ENCODE data around the gene S1PR5.

Gene S1PR5

DNA sequence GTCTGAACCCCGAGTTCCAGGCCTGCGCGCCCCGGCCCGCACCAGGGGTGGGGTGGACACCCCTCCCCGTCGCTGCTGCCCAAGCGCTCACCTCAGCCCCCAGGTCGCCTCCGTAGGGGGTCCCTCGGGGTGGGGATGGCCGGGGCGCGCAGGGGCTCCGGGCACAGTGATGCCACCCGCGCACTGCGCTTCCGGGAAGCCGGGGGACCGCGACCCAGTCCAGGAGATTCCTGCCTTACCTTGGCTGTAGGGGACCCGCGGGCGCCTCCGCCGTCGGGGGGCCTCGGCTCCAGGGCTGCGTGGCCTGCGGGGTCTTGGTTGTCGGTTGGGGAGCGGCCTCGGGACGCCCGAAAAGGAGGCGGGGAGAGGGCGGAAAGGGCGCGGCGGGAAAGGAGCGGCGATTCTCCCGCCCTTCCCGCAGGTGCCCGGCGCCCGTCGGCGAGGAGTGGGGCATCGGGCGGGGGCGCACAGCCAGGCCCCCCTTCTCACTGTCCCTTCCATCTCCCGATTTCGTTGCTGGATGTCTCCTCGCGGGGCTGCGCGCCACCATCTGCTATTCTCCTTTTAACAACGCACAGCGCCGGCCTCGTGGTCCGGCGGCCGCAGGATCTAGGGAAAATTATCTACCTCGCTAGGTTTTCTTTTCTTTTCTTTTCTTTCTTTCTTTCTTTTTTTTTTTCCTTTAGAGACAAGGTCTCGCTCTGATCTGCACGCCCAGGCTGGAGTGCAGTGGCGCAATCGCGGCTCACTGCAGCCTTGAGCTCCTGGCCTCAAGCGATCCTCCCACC lies 14.1 kb downstream of the S1PR5 start, which contains the start of gene KEAP1:
TSS of gene KEAP1 (minus strand) at position 355 of the 788 bp plus-strand sequence. CDS start 3,323 bp downstream, outside the sequence.
- peaks cover 13% of the 10 kb centered on the region for H3K36me3 ChIP-seq (ENCODE audit: control insufficient read depth, insufficient read depth, low read length)
- no peaks in the 10 kb centered on the region for H3K9me3 ChIP-seq (ENCODE audit: control insufficient read depth, low read length)
- no peaks in the 10 kb centered on the region for H3K27me3 ChIP-seq (replicated peaks; ENCODE audit: control insufficient read depth, insufficient read depth, low read length, poor library complexity, severe bottlenecking)
- no peak for DNase-seq
- H3K4me3 ChIP-seq (ENCODE audit: insufficient read depth, low read depth, low read length, poor library complexity, severe bottlenecking) = peak within 1 kb of the TSS; percentile 78
- H3K4me1 ChIP-seq (ENCODE audit: control insufficient read depth, insufficient read depth, low read length, poor library complexity, severe bottlenecking) = peaks cover 15% of the 10 kb centered on the region
- peak within 1 kb of the TSS; percentile 81 for H3K27ac ChIP-seq (ENCODE audit: insufficient read depth, low read length, poor library complexity, severe bottlenecking)

GRCh38 chr19:10502524-10503001 lies 14.7 kb downstream of the S1PR5 start:
- Histone ChIP-seq H3K27ac (ENCODE audit: insufficient read depth, low read length, poor library complexity, severe bottlenecking) (peak overlapping the region; percentile 81), H3K36me3 (ENCODE audit: control insufficient read depth, insufficient read depth, low read length) (peaks cover 15% of the 10 kb centered on the region), H3K4me1 (ENCODE audit: control insufficient read depth, insufficient read depth, low read length, poor library complexity, severe bottlenecking) (peaks cover 15% of the 10 kb centered on the region), H3K27me3 (replicated peaks; ENCODE audit: control insufficient read depth, insufficient read depth, low read length, poor library complexity, severe bottlenecking) (no peaks in the 10 kb centered on the region), H3K9me3 (ENCODE audit: control insufficient read depth, low read length) (no peaks in the 10 kb centered on the region), H3K4me3 (ENCODE audit: insufficient read depth, low read depth, low read length, poor library complexity, severe bottlenecking) (peak overlapping the region; percentile 78)
- peak; percentile 77 to 81 (median 77) for DNase-seq

DNA sequence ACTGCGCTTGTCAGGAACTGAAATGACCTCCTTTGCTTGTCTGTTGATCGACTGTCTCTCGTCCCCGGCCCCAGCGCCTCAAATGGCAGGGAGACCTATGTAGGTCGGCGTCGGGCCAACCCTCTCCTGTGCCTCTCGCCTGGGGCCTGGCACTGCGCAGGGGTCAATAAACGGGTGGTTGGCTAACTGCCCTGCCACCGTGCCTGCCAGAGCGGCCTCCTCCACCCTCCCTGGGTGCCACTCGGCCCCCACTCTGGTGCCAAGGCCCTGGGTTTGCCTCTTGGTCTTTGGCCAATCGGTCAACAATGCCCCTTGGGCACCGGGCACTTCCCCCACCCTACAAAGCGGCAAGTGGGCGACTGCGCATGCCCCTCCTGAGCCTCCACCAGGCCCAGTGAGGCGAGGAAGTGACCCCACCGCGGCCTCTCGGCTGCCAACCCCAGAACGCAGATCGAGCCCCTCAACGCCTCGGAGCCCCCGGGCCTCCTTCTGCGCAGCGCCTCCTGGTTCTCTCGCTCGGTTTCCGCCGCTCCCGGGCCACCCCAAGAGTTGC lies 15.2 kb downstream of the S1PR5 start:
- no peaks in the 10 kb centered on the region for H3K27me3 ChIP-seq (replicated peaks; ENCODE audit: control insufficient read depth, insufficient read depth, low read length, poor library complexity, severe bottlenecking)
- H3K9me3 ChIP-seq (ENCODE audit: control insufficient read depth, low read length) = no peaks in the 10 kb centered on the region
- H3K36me3 ChIP-seq (ENCODE audit: control insufficient read depth, insufficient read depth, low read length) = peaks cover 19% of the 10 kb centered on the region
- H3K27ac ChIP-seq (ENCODE audit: insufficient read depth, low read length, poor library complexity, severe bottlenecking) = peak overlapping the region; percentile 81
- H3K4me1 ChIP-seq (ENCODE audit: control insufficient read depth, insufficient read depth, low read length, poor library complexity, severe bottlenecking) = peaks cover 15% of the 10 kb centered on the region
- DNase-seq = no peak
- H3K4me3 ChIP-seq (ENCODE audit: insufficient read depth, low read depth, low read length, poor library complexity, severe bottlenecking) = peak overlapping the region; percentile 78

DNA sequence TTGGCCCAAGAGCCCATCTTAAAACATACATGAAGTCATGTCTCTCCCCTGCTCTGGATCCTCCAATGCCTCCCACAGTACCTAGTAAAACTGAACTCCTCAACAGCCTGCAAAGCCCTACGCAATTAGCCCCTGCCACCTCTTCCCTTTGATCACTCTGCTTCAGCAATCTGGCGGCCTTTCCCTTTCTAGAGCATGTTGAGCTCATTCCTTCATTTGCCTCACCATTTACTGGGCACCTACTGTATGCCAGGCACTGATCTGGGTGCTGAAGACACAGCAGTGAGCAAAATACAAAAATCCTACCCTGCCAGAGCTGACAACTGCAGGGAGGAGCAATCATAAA lies 17.0 kb downstream of the S1PR5 start:
- H3K4me1 ChIP-seq (ENCODE audit: control insufficient read depth, insufficient read depth, low read length, poor library complexity, severe bottlenecking) = peaks cover 15% of the 10 kb centered on the region
- H3K4me3 ChIP-seq (ENCODE audit: insufficient read depth, low read depth, low read length, poor library complexity, severe bottlenecking) = no peak overlapping the region
- no peak overlapping the region for H3K27ac ChIP-seq (ENCODE audit: insufficient read depth, low read length, poor library complexity, severe bottlenecking)
- H3K36me3 ChIP-seq (ENCODE audit: control insufficient read depth, insufficient read depth, low read length) = peaks cover 23% of the 10 kb centered on the region
- H3K27me3 ChIP-seq (replicated peaks; ENCODE audit: control insufficient read depth, insufficient read depth, low read length, poor library complexity, severe bottlenecking) = no peaks in the 10 kb centered on the region
- H3K9me3 ChIP-seq (ENCODE audit: control insufficient read depth, low read length) = no peaks in the 10 kb centered on the region
- DNase-seq = no peak

DNA sequence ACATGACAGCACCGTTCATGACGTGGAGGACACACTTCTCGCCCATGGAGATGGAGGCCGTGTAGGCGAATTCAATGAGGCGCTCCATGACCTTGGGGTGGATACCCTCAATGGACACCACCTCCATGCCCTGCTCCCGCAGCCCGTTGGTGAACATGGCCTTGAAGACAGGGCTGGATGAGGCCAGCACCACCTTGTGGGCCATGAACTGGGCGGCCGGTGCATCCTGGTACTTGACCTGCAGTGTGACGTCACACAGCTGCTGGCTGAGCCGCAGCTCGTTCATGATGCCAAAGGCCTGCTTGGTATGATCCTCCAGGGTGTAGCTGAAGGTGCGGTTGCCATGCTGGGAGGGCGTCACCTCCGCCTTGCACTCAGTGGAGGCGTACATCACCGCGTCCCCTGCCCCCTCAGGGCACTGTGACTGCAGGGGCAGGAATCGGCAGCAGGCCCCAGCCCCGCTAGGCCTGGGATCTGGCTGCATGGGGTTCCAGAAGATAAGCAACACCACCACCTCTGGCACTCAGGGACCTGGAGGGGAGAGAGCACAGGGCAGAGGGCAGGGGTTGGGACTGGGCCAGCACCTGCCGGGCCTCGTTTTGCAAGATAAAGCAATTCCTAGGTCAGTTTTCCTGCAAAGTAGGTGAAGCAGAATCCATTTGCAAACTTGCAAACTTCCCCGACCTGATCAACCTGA lies 17.5 kb downstream of the S1PR5 start:
- Histone ChIP-seq H3K4me3 (ENCODE audit: insufficient read depth, low read depth, low read length, poor library complexity, severe bottlenecking) (no peak overlapping the region), H3K4me1 (ENCODE audit: control insufficient read depth, insufficient read depth, low read length, poor library complexity, severe bottlenecking) (peaks cover 15% of the 10 kb centered on the region), H3K9me3 (ENCODE audit: control insufficient read depth, low read length) (no peaks in the 10 kb centered on the region), H3K36me3 (ENCODE audit: control insufficient read depth, insufficient read depth, low read length) (peaks cover 27% of the 10 kb centered on the region), H3K27ac (ENCODE audit: insufficient read depth, low read length, poor library complexity, severe bottlenecking) (no peak overlapping the region), H3K27me3 (replicated peaks; ENCODE audit: control insufficient read depth, insufficient read depth, low read length, poor library complexity, severe bottlenecking) (no peaks in the 10 kb centered on the region)
- no peak for DNase-seq

- H3K4me1 ChIP-seq (ENCODE audit: control insufficient read depth, insufficient read depth, low read length, poor library complexity, severe bottlenecking) = peaks cover 15% of the 10 kb centered on the region
- no peaks in the 10 kb centered on the region for H3K9me3 ChIP-seq (ENCODE audit: control insufficient read depth, low read length)
- no peak overlapping the region for H3K4me3 ChIP-seq (ENCODE audit: insufficient read depth, low read depth, low read length, poor library complexity, severe bottlenecking)
- H3K27ac ChIP-seq (ENCODE audit: insufficient read depth, low read length, poor library complexity, severe bottlenecking) = no peak overlapping the region
- peaks cover 27% of the 10 kb centered on the region for H3K36me3 ChIP-seq (ENCODE audit: control insufficient read depth, insufficient read depth, low read length)
- H3K27me3 ChIP-seq (replicated peaks; ENCODE audit: control insufficient read depth, insufficient read depth, low read length, poor library complexity, severe bottlenecking) = no peaks in the 10 kb centered on the region
- no peak for DNase-seq
These were observed 19.9 kb downstream of the S1PR5 start for GRCh38 chr19:10497371-10497770.

- H3K27ac ChIP-seq (ENCODE audit: insufficient read depth, low read length, poor library complexity, severe bottlenecking) = no peak overlapping the region
- H3K4me3 ChIP-seq (ENCODE audit: insufficient read depth, low read depth, low read length, poor library complexity, severe bottlenecking) = no peak overlapping the region
- no peaks in the 10 kb centered on the region for H3K9me3 ChIP-seq (ENCODE audit: control insufficient read depth, low read length)
- peaks cover 36% of the 10 kb centered on the region for H3K36me3 ChIP-seq (ENCODE audit: control insufficient read depth, insufficient read depth, low read length)
- H3K27me3 ChIP-seq (replicated peaks; ENCODE audit: control insufficient read depth, insufficient read depth, low read length, poor library complexity, severe bottlenecking) = no peaks in the 10 kb centered on the region
- no peaks in the 10 kb centered on the region for H3K4me1 ChIP-seq (ENCODE audit: control insufficient read depth, insufficient read depth, low read length, poor library complexity, severe bottlenecking)
- DNase-seq = no peak
These were observed 25.7 kb downstream of the S1PR5 start for GRCh38 chr19:10491472-10492047.

GRCh38 chr19:10486551-10486950 lies 30.7 kb downstream of the S1PR5 start:
- H3K9me3 ChIP-seq (ENCODE audit: control insufficient read depth, low read length) = no peaks in the 10 kb centered on the region
- no peaks in the 10 kb centered on the region for H3K27me3 ChIP-seq (replicated peaks; ENCODE audit: control insufficient read depth, insufficient read depth, low read length, poor library complexity, severe bottlenecking)
- H3K36me3 ChIP-seq (ENCODE audit: control insufficient read depth, insufficient read depth, low read length) = peaks cover 32% of the 10 kb centered on the region
- H3K27ac ChIP-seq (ENCODE audit: insufficient read depth, low read length, poor library complexity, severe bottlenecking) = no peak overlapping the region
- H3K4me1 ChIP-seq (ENCODE audit: control insufficient read depth, insufficient read depth, low read length, poor library complexity, severe bottlenecking) = no peaks in the 10 kb centered on the region
- no peak overlapping the region for H3K4me3 ChIP-seq (ENCODE audit: insufficient read depth, low read depth, low read length, poor library complexity, severe bottlenecking)
- no peak for DNase-seq

DNA sequence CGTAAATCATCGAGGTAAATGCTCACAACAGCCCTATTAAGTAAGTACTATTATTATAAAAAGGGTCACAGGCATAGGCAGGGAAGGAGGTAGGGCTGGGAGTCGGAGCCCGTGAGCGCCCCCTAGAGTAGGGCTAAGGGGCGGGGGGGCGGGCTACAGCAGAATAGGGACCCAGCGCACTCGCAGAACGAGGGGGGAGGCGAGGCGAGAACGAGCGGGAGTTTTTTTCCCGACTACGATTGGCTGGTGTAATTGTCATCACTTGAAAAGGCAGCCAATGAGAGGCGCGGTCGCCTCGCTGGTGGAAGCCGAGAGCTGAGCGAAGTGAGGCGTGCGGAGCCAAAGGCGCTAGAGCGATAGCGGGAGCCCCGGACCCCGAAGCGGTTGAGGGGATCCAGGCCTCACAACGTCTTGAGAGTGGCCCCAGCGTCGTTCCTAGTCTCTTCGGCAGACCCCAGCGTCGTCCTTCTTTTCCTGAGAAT lies 38.3 kb downstream of the S1PR5 start:
- H3K9me3 ChIP-seq (ENCODE audit: control insufficient read depth, low read length) = no peaks in the 10 kb centered on the region
- H3K36me3 ChIP-seq (ENCODE audit: control insufficient read depth, insufficient read depth, low read length) = no peaks in the 10 kb centered on the region
- H3K27ac ChIP-seq (ENCODE audit: insufficient read depth, low read length, poor library complexity, severe bottlenecking) = peak overlapping the region; percentile 31
- peaks cover 6% of the 10 kb centered on the region for H3K4me1 ChIP-seq (ENCODE audit: control insufficient read depth, insufficient read depth, low read length, poor library complexity, severe bottlenecking)
- peak overlapping the region; percentile 39 for H3K4me3 ChIP-seq (ENCODE audit: insufficient read depth, low read depth, low read length, poor library complexity, severe bottlenecking)
- H3K27me3 ChIP-seq (replicated peaks; ENCODE audit: control insufficient read depth, insufficient read depth, low read length, poor library complexity, severe bottlenecking) = no peaks in the 10 kb centered on the region
- peak; percentile 84 to 88 (median 86) for DNase-seq

All from effector memory CD4-positive, alpha-beta T cell (primary cell).